ENCODE data around the gene CSNK1G2.

DNA sequence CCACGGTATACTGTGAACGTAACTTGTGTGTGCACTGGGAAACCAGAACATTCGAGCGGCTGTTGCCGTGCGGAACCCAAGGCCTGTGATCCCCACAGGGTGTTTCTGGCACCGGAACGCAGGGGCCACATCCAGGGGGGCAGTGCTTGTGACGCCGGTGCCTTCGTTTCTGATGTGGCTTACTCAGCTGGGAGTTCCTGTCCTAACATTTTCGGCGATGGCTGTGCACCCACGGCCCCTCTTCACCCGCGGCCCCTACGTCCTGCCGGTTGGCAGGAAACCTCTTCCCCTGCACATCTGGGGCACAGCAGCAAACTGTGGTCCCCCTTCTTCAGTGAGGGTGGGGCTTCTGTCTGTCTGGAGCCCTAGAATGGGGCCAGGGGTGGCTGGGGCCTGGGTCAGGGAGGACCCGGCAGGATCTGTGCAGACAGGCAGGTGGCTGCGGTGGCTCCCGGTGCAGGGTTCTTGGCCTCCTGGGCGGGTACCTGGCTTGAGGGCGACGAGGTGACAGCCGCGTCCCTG, 26.2 kb downstream of the CSNK1G2 start:
- no peak for TF ChIP-seq CTCF (IDR thresholded peaks at IDR 0.05)
- no peak for TF ChIP-seq POLR2A (IDR thresholded peaks at IDR 0.05; ENCODE audit: low read depth)
- no peak for TF ChIP-seq EP300 (IDR thresholded peaks at IDR 0.05)

All from esophagus muscularis mucosa (tissue), 4 donors.